H1 (cell line): ENCODE data around the gene RGMB. TPM values are rescaled to one million over a fixed set of nuclear protein-coding genes. Genes with fewer than 3 reads are reported as not detected.

Experiments used
- CTCF ChIA-PET: fragments of 300-600 bp; sonication (Branson Sonifier 250); formaldehyde crosslinking; loops from one replicate; lab custom pipeline; 2021; ENCODE audit not compliant: partially characterized antibody; lab: Charles Lee
- POLR2A ChIA-PET: fragments of 300-600 bp; sonication (Branson Sonifier 250); formaldehyde crosslinking; loops from one replicate; lab custom pipeline; 2021; ENCODE audit warnings: inconsistent platforms; ENCODE audit not compliant: partially characterized antibody; lab: Charles Lee
- DNase-seq, 2 experiments: peaks; one replicate each; pipeline versions ENCODE4 v3.0.0 to v3.0.0-alpha.2; 2010 to 2022; ENCODE audit warnings: low spot score in 2 of 2, low read depth in 1 of 2, mixed read lengths in 1 of 2
- FAIRE-seq: peaks from 2 replicates; lab custom pipeline; 2011; peaks lifted over from hg19 to GRCh38; lab: Jason Lieb, UNC
- H2AFZ ChIP-seq: 2 replicates; pipeline ENCODE4 v1.8.1; 2012; ENCODE audit warnings: low read length, inconsistent platforms
- H2AK5ac ChIP-seq: 2 replicates; pipeline ENCODE4 v1.6.1; 2013; ENCODE audit warnings: low read depth, low read length
- H2BK120ac ChIP-seq: replicated peaks from 2 replicates; pipeline ENCODE3; 2013; ENCODE audit warnings: low read depth, low read length, inconsistent platforms
- H2BK12ac ChIP-seq: 2 replicates; pipeline ENCODE4 v1.6.1; 2013; ENCODE audit warnings: low read depth, low read length
- H2BK15ac ChIP-seq: 2 replicates; pipeline ENCODE4 v1.6.1; 2013; ENCODE audit warnings: low read length
- H2BK20ac ChIP-seq: 2 replicates; pipeline ENCODE4 v1.6.1; 2013; ENCODE audit warnings: low read length
- H2BK5ac ChIP-seq: 2 replicates; pipeline ENCODE4 v1.6.1; 2013; ENCODE audit warnings: low read depth, low read length
- H3K14ac ChIP-seq: 2 replicates; pipeline ENCODE4 v1.6.1; 2013; ENCODE audit warnings: inconsistent platforms; ENCODE audit not compliant: insufficient read length
- H3K18ac ChIP-seq: 2 replicates; pipeline ENCODE4 v1.6.1; 2013; ENCODE audit warnings: low read length; ENCODE audit errors: extremely low read depth
- H3K23ac ChIP-seq: 2 replicates; pipeline ENCODE4 v1.6.1; 2013; ENCODE audit warnings: inconsistent platforms; ENCODE audit not compliant: insufficient read length
- H3K23me2 ChIP-seq: 2 replicates; pipeline ENCODE4 v1.6.1; 2013; ENCODE audit warnings: low read depth, low read length
- H3K27ac ChIP-seq: 2 replicates; pipeline ENCODE4 v1.6.1; 2011; ENCODE audit warnings: low read depth, low read length, inconsistent platforms
- H3K27me3 ChIP-seq, 4 experiments: replicated peaks in 1 of 4; 1 replicate in 1 of 4; 2 replicates in 3 of 4; pipeline versions ENCODE4 v1.6.1 to v1.8.1; 2011 to 2013; ENCODE audit warnings: low read length in 3 of 4, mild to moderate bottlenecking in 3 of 4, inconsistent platforms in 2 of 4, mixed read lengths in 2 of 4, moderate library complexity in 1 of 4; ENCODE audit not compliant: control insufficient read depth in 3 of 4, insufficient read depth in 3 of 4; ENCODE audit errors: extremely low read depth in 1 of 4
- H3K36me3 ChIP-seq, 4 experiments: 2 replicates each; pipeline versions ENCODE4 v1.6.1 to v1.8.1; 2011 to 2013; ENCODE audit warnings: mild to moderate bottlenecking in 4 of 4, low read length in 3 of 4, moderate library complexity in 2 of 4, control low read depth in 1 of 4, inconsistent platforms in 1 of 4; ENCODE audit not compliant: insufficient read depth in 4 of 4, control insufficient read depth in 2 of 4
- H3K4ac ChIP-seq: replicated peaks from 2 replicates; pipeline ENCODE3; 2013; ENCODE audit warnings: low read length, low read depth, mixed read lengths, inconsistent platforms; ENCODE audit not compliant: insufficient read length
- H3K4me1 ChIP-seq, 4 experiments: replicated peaks in 1 of 4; 1 replicate in 1 of 4; 2 replicates in 3 of 4; pipeline versions ENCODE4 v1.6.1 to v1.8.1; 2011 to 2013; ENCODE audit warnings: low read length in 3 of 4, inconsistent platforms in 2 of 4, mixed read lengths in 1 of 4; ENCODE audit not compliant: insufficient read depth in 4 of 4, control insufficient read depth in 3 of 4
- H3K4me2 ChIP-seq, 2 experiments: 2 replicates each; pipeline versions ENCODE4 v1.6.1 to v1.8.1; 2011 to 2013; ENCODE audit warnings: low read depth in 2 of 2, low read length in 2 of 2, control low read depth in 1 of 2, inconsistent platforms in 1 of 2, mild to moderate bottlenecking in 1 of 2; ENCODE audit not compliant: insufficient read depth in 1 of 2
- H3K4me3 ChIP-seq, 4 experiments: fragments of 200-600, 300-600 bp in 1 of 4; sonication (generic), shearing (Covaris generic), sonication (Bioruptor Twin) in 1 of 4; 2 replicates each; pipeline versions ENCODE4 v1.5.1 to v1.8.1; 2011 to 2016; ENCODE audit warnings: low read length in 4 of 4, low read depth in 3 of 4, control low read depth in 2 of 4, inconsistent platforms in 2 of 4, mild to moderate bottlenecking in 2 of 4, mixed read lengths in 1 of 4, moderate library complexity in 1 of 4; ENCODE audit not compliant: insufficient read depth in 2 of 4; ENCODE audit errors: extremely low read depth in 1 of 4
- H3K56ac ChIP-seq: replicated peaks from 2 replicates; pipeline ENCODE3; 2013; ENCODE audit warnings: low read depth, mild to moderate bottlenecking, mixed read lengths, low read length, inconsistent platforms; ENCODE audit not compliant: insufficient read length
- H3K79me1 ChIP-seq: 2 replicates; pipeline ENCODE4 v1.6.1; 2013; ENCODE audit warnings: low read depth, low read length, control low read depth
- H3K79me2 ChIP-seq, 2 experiments: 2 replicates each; pipeline versions ENCODE4 v1.6.1 to v1.8.1; 2012 to 2013; ENCODE audit warnings: low read length in 2 of 2, mild to moderate bottlenecking in 2 of 2, inconsistent platforms in 1 of 2; ENCODE audit not compliant: insufficient read depth in 2 of 2, control insufficient read depth in 1 of 2
- H3K9ac ChIP-seq, 4 experiments: replicated peaks in 1 of 4; 1 replicate in 1 of 4; 2 replicates in 3 of 4; pipeline versions ENCODE4 v1.6.1 to v1.8.1; 2011 to 2013; ENCODE audit warnings: low read depth in 3 of 4, low read length in 3 of 4, control low read depth in 2 of 4, mild to moderate bottlenecking in 2 of 4, moderate library complexity in 2 of 4, inconsistent platforms in 1 of 4; ENCODE audit errors: extremely low read depth in 1 of 4
- H3K9me3 ChIP-seq, 2 experiments: 2 replicates each; pipeline versions ENCODE4 v1.6.1 to v1.8.1; 2012 to 2013; ENCODE audit warnings: mild to moderate bottlenecking in 2 of 2, moderate library complexity in 2 of 2, control low read depth in 1 of 2, inconsistent platforms in 1 of 2, low read depth in 1 of 2, low read length in 1 of 2, mixed read lengths in 1 of 2; ENCODE audit not compliant: insufficient read depth in 2 of 2
- H4K20me1 ChIP-seq, 2 experiments: replicated peaks in 1 of 2; 2 replicates each; pipeline versions ENCODE3 to v1.8.1; 2011 to 2013; ENCODE audit warnings: inconsistent platforms in 2 of 2, low read length in 2 of 2, mild to moderate bottlenecking in 1 of 2; ENCODE audit not compliant: insufficient read depth in 2 of 2, control insufficient read depth in 1 of 2
- H4K5ac ChIP-seq: 2 replicates; pipeline ENCODE4 v1.6.1; 2013; ENCODE audit warnings: low read length, low read depth, mixed read lengths, inconsistent platforms; ENCODE audit not compliant: insufficient read length
- H4K8ac ChIP-seq: 2 replicates; pipeline ENCODE4 v1.8.0; 2013; ENCODE audit warnings: mild to moderate bottlenecking, moderate library complexity, low read length, inconsistent platforms; ENCODE audit not compliant: insufficient read depth; ENCODE audit errors: extremely low read depth
- H4K91ac ChIP-seq: replicated peaks from 2 replicates; pipeline ENCODE3; 2013; ENCODE audit warnings: low read length, mixed read lengths, inconsistent platforms; ENCODE audit not compliant: insufficient read length
- EZH2 ChIP-seq: fragments of 200-600 bp; sonication (generic); IDR thresholded peaks from 2 replicates; pipeline ENCODE4 v1.7.1; 2012; ENCODE audit warnings: low read depth, mild to moderate bottlenecking, moderate library complexity, low read length, inconsistent platforms; ENCODE audit not compliant: severe bottlenecking
- GTF2F1 ChIP-seq: IDR thresholded peaks from 2 replicates; pipeline ENCODE4 v1.6.1; 2012; ENCODE audit warnings: low read depth, low read length, improper control_type of control experiment, borderline replicate concordance
- KDM1A ChIP-seq: fragments of 200-600, 300-600 bp; sonication (generic); IDR thresholded peaks from 2 replicates; pipeline ENCODE4 v1.7.1; 2016; ENCODE audit warnings: mild to moderate bottlenecking, low read length, borderline replicate concordance
- PHF8 ChIP-seq: fragments of 200-600 bp; sonication (generic); conservative IDR thresholded peaks from 2 replicates; pipeline ENCODE4 v1.7.1; 2012; ENCODE audit warnings: low read depth, mild to moderate bottlenecking, inconsistent platforms, low read length, moderate library complexity
- POLR2A ChIP-seq, 2 experiments: IDR thresholded peaks; 1 replicate in 1 of 2; 2 replicates in 1 of 2; pipeline ENCODE4 v1.6.1; 2011; ENCODE audit warnings: low read depth in 2 of 2, low read length in 2 of 2, mild to moderate bottlenecking in 2 of 2; ENCODE audit errors: control extremely low read depth in 1 of 2
- POLR2AphosphoS5 ChIP-seq: IDR thresholded peaks from 2 replicates; pipeline ENCODE4 v1.6.1; 2011; ENCODE audit warnings: low read depth, low read length
- POU5F1 ChIP-seq: IDR thresholded peaks from 2 replicates; pipeline ENCODE4 v1.6.1; 2011; ENCODE audit warnings: low read depth, mild to moderate bottlenecking, low read length, moderate library complexity
- RBBP5 ChIP-seq: IDR thresholded peaks from 2 replicates; pipeline ENCODE4 v1.7.1; 2012; ENCODE audit warnings: low read depth, mild to moderate bottlenecking, inconsistent platforms, low read length, moderate library complexity, borderline replicate concordance
- SIN3A ChIP-seq, 2 experiments: IDR thresholded peaks in 1 of 2; conservative IDR thresholded peaks in 1 of 2; 2 replicates each; pipeline ENCODE4 v1.6.1; 2011 to 2012; ENCODE audit warnings: low read length in 2 of 2, improper control_type of control experiment in 1 of 2, low read depth in 1 of 2, mild to moderate bottlenecking in 1 of 2
- TCF12 ChIP-seq: IDR thresholded peaks from 2 replicates; pipeline ENCODE4 v1.6.1; 2011; ENCODE audit warnings: low read depth, mild to moderate bottlenecking, low read length
- TEAD4 ChIP-seq: IDR thresholded peaks from 2 replicates; pipeline ENCODE4 v1.6.1; 2012; ENCODE audit warnings: low read depth, low read length, inconsistent platforms, mixed read lengths
- WGBS, 2 experiments: shearing (Covaris generic) in 1 of 2; methylation state at CpG; one replicate each; pipeline versions ENCODE4 v1.1.6 to v1.1.7; 2013 to 2015; ENCODE audit warnings: low lambda C conversion rate in 2 of 2, mixed read lengths in 2 of 2, inconsistent platforms in 1 of 2, low coverage in 1 of 2, missing lambda C conversion rate in 1 of 2; ENCODE audit not compliant: insufficient replicate concordance in 2 of 2, insufficient coverage in 1 of 2, insufficient read length in 1 of 2; ENCODE audit errors: extremely low coverage in 1 of 2, missing lambda C conversion rate in 1 of 2; 5-methylcytosine and 5-hydroxymethylcytosine counted together
- polyA plus RNA-seq, 7 experiments: library from polyadenylated mRNA; depleted of rRNA in 3 of 7; stranded (reverse) in 5 of 7; unstranded in 2 of 7; fragments of >200 nt in 5 of 7; fragments of 200-250 nt in 2 of 7; gene quantifications; 1 replicate in 5 of 7; 2 replicates in 1 of 7; 4 replicates in 1 of 7; pipeline versions ENCODE4 v1.2.1 to v1.2.3, GENCODE V29; 2011 to 2013; ENCODE audit warnings: missing spikeins in 2 of 7, mixed read lengths in 2 of 7
- total RNA-seq: library from RNA; stranded (reverse); fragmentation: NEBNext Ultra II Directional; extraction: Animal tissue kit (Norgen Biotek cat#: 25700); gene quantifications from 2 replicates; pipeline ENCODE4 v1.2.1, GENCODE V29; 2021
- TF ChIP-seq, protein P1 (sequence below): IDR thresholded peaks from 2 replicates; pipeline ENCODE4 v1.6.1; 2012; ENCODE audit warnings: inconsistent platforms

The RGMB gene
- total and polyA plus RNA-seq, 2 of the 8 experiments (the other 6 are each of a cell fraction or from before 2014, with no cell fraction given), result 11.7 to 27.0 TPM

GRCh38 chr5:98773214-98773463 lies 324 bp upstream of the RGMB start:
- Histone ChIP-seq H3K18ac (peak overlapping the region; percentile 63; the same call in 1 of the 2 replicates), H3K79me1 (0 out of 2 replicates have a peak, but pooled peaks cover 2% of the 10 kb centered on the region), H3K23ac (no peak overlapping the region), H3K36me3 (peaks cover 0 to 12% (median 0%) of the 10 kb centered on the region in 4 experiments; a peak in 1 of 8 replicates), H2BK20ac (no peak overlapping the region), H3K23me2 (peaks cover 25% of the 10 kb centered on the region), H4K91ac (no peak overlapping the region), H4K5ac (no peak overlapping the region), H3K4ac (no peak overlapping the region), H2AK5ac (no peak overlapping the region), H3K56ac (no peak overlapping the region), H2BK120ac (no peak overlapping the region), H2BK5ac (no peak overlapping the region; the same call in 1 of the 2 replicates), H3K4me1 (peaks cover 3 to 15% (median 9%) of the 10 kb centered on the region in 4 experiments; a peak in 6 of 7 replicates), H3K9ac (peak overlapping the region in 3 of 4 experiments; percentile 31 to 47 (median 38); a peak in 4 of 7 replicates), H4K8ac (no peak overlapping the region), H3K79me2 (peaks cover 12 to 36% of the 10 kb centered on the region in 2 experiments), H2BK12ac (no peak overlapping the region), H3K4me2 (peak overlapping the region; percentile 66 to 85), H2AFZ (no peak overlapping the region), H3K27me3 (peaks cover 0 to 19% (median 13%) of the 10 kb centered on the region in 4 experiments; a peak in 6 of 7 replicates), H3K4me3 (peak overlapping the region; percentile 53 to 91 (median 76)), H3K14ac (no peak overlapping the region), H2BK15ac (no peak overlapping the region), H4K20me1 (peaks cover 14 to 18% of the 10 kb centered on the region in 2 experiments), H3K27ac (peak overlapping the region; percentile 66; the same call in 1 of the 2 replicates), H3K9me3 (no peaks in the 10 kb centered on the region)
- ChIA-PET POLR2A (interaction anchor here (0.8 to 1.8 kb wide), 6 partner anchors 10 to 250 kb away, joined by 3 to 5 read pairs (median 3); no protein-coding TSS in a partner anchor), CTCF (interaction anchor here (0.9 to 7.4 kb wide), 6 partner anchors 15 to 662 kb away, joined by 3 to 81 read pairs (median 4); no protein-coding TSS in a partner anchor)
- FAIRE-seq (no peak), DNase-seq (no peak)
- 0% methylated on average over 11 of the region's 16 CpGs; no CpG with 5 or more reads in 1 of the 2 experiments for WGBS, 2 experiments
- peak in 1 of 2 experiments; percentile 12; a peak in 1 of 3 replicates for TF ChIP-seq POLR2A (IDR thresholded peaks at IDR 0.05; ENCODE audit: control extremely low read depth in 1 of 2, low read depth in 2 of 2, low read length in 2 of 2)
- TF ChIP-seq POU5F1, result no peak
- 0 out of 2 replicates have a peak, but pooled peaks have one; percentile 51 for TF ChIP-seq RBBP5
- TF ChIP-seq GTF2F1, result peak; percentile 65; the same call in 1 of the 2 replicates
- peak in 1 of 2 experiments; percentile 80; a peak in 2 of 4 replicates for TF ChIP-seq SIN3A (conservative IDR thresholded peaks at IDR 0.05 in 1 of 2, IDR thresholded peaks at IDR 0.05 in 1 of 2; ENCODE audit: low read depth in 1 of 2, low read length in 2 of 2)
- TF ChIP-seq KDM1A, result no peak
- peak; percentile 17; the same call in 1 of the 2 replicates for TF ChIP-seq TEAD4
- TF ChIP-seq POLR2AphosphoS5, result peak; percentile 85; the same call in 1 of the 2 replicates
- 0 out of 2 replicates have a peak, but pooled peaks have one; percentile 12 for TF ChIP-seq PHF8
- no peak for TF ChIP-seq EZH2
- TF ChIP-seq, protein P1, sequence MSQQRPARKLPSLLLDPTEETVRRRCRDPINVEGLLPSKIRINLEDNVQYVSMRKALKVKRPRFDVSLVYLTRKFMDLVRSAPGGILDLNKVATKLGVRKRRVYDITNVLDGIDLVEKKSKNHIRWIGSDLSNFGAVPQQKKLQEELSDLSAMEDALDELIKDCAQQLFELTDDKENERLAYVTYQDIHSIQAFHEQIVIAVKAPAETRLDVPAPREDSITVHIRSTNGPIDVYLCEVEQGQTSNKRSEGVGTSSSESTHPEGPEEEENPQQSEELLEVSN, result peak; percentile 97
- 0 out of 2 replicates have a peak, but pooled peaks have one; percentile 9 for TF ChIP-seq TCF12
